ENCODE data around the gene RNF180. TPM values are rescaled to one million over a fixed set of nuclear protein-coding genes. Genes with fewer than 3 reads are reported as not detected.

RNF180 gene
- total and polyA plus RNA-seq, 2 donors (not counting 1 experiment from before 2014, with no cell fraction given): not detected

DNA sequence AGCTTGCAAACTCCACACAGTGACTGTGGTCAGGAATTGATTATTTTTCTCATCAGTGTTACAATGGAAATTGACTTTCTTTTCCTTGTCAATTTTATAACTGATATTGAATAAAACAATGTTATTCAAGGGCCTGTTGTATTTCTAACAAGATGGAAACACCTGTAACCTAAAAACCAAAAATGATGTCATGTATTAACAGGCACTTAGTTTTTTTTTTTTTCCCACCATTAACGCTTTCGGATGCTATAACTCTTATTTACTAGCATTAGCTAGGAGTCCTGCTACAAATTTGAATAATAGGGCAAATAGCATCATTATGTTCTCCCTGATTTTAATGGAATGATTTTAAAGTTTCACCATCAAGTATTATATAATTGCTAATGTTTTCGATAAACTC lies 30.3 kb downstream of the RNF180 start:
- Mint-ChIP-seq H3K27me3 (no peaks in the 10 kb centered on the region), H3K4me1 (no peaks in the 10 kb centered on the region), H3K27ac (no peak overlapping the region), H3K9me3 (ENCODE audit: insufficient read depth) (no peaks in the 10 kb centered on the region), H3K4me3 (no peak overlapping the region)
- intact Hi-C loops (cut with micrococcal nuclease): no loop called here
- DNase-seq: no peak
- Histone ChIP-seq H3K9ac (ENCODE audit: low read length) (no peak overlapping the region), H3K4me3 (ENCODE audit: control extremely low read depth in 1 of 5, extremely low read depth in 1 of 5, insufficient read depth in 1 of 5, low read depth in 2 of 5, low read length in 4 of 5) (no peak overlapping the region), H3K4me2 (replicated peaks; ENCODE audit: low read depth, low read length, poor library complexity, severe bottlenecking) (no peak overlapping the region), H3K79me2 (ENCODE audit: control insufficient read depth, insufficient read depth, low read length) (no peaks in the 10 kb centered on the region), H3K36me3 (replicated peaks in 1 of 2; ENCODE audit: control extremely low read depth in 1 of 2, control insufficient read depth in 1 of 2, extremely low read depth in 1 of 2, insufficient read depth in 2 of 2, low read length in 1 of 2) (no peaks in the 10 kb centered on the region), H2AFZ (ENCODE audit: insufficient read depth, low read depth, low read length, poor library complexity, severe bottlenecking) (no peak overlapping the region), H3K27ac (ENCODE audit: low read length in 2 of 2) (no peak overlapping the region), H3K27me3 (replicated peaks in 1 of 4; ENCODE audit: control extremely low read depth in 1 of 4, control insufficient read depth in 3 of 4, insufficient read depth in 4 of 4, low read length in 3 of 4) (no peaks in the 10 kb centered on the region), H3K4me1 (ENCODE audit: control insufficient read depth in 2 of 2, insufficient read depth in 2 of 2, low read length in 2 of 2) (no peaks in the 10 kb centered on the region), H3K9me3 (ENCODE audit: control extremely low read depth in 1 of 3, control insufficient read depth in 2 of 3, insufficient read depth in 1 of 3, low read length in 2 of 3) (peaks cover 0 to 3% (median 0%) of the 10 kb centered on the region in 3 donors), H4K20me1 (ENCODE audit: control insufficient read depth, insufficient read depth, low read length, poor library complexity, severe bottlenecking) (no peaks in the 10 kb centered on the region)
- no peak for TF ChIP-seq EZH2 (IDR thresholded peaks at IDR 0.05; ENCODE audit: borderline replicate concordance, insufficient read depth, low read depth, low read length, poor library complexity, severe bottlenecking)
- TF ChIP-seq, protein P1, sequence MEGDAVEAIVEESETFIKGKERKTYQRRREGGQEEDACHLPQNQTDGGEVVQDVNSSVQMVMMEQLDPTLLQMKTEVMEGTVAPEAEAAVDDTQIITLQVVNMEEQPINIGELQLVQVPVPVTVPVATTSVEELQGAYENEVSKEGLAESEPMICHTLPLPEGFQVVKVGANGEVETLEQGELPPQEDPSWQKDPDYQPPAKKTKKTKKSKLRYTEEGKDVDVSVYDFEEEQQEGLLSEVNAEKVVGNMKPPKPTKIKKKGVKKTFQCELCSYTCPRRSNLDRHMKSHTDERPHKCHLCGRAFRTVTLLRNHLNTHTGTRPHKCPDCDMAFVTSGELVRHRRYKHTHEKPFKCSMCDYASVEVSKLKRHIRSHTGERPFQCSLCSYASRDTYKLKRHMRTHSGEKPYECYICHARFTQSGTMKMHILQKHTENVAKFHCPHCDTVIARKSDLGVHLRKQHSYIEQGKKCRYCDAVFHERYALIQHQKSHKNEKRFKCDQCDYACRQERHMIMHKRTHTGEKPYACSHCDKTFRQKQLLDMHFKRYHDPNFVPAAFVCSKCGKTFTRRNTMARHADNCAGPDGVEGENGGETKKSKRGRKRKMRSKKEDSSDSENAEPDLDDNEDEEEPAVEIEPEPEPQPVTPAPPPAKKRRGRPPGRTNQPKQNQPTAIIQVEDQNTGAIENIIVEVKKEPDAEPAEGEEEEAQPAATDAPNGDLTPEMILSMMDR (IDR thresholded peaks at IDR 0.05): no peak
- no CpG with 5 or more reads among the region's 3 CpGs for WGBS (ENCODE audit: insufficient coverage)
- ChIA-PET POLR2A (no interaction called here), CTCF (no interaction called here)
- no peak for ATAC-seq (ENCODE audit: low read depth)

DNA sequence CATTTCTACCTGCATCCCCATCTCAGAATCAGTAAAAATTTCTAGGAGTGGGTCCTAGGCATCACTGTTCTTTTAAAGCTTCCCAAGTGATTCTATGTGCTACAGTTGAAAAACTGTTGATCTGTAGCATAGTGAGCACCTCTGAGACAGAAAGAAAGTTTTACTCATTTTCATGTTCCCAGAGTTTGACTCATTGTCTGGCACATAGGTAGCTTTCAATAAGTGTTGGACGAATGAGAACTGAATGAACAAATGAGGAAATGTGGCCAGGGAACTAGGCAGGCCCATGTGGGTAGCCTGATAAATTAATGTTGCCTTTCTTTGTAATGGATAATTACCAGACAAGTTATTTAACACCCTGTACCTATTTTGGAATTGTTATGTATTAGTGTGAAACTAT lies 33.8 kb downstream of the RNF180 start:
- no peaks in the 10 kb centered on the region for H3K27me3 ChIP-seq (replicated peaks in 1 of 4; ENCODE audit: control extremely low read depth in 1 of 4, control insufficient read depth in 3 of 4, insufficient read depth in 4 of 4, low read length in 3 of 4)
- Mint-ChIP-seq H3K27ac (no peak overlapping the region), H3K4me1 (no peaks in the 10 kb centered on the region), H3K27me3 (no peaks in the 10 kb centered on the region), H3K9me3 (ENCODE audit: insufficient read depth) (no peaks in the 10 kb centered on the region), H3K4me3 (no peak overlapping the region)
- ATAC-seq (ENCODE audit: low read depth): no peak
- H3K4me2 ChIP-seq (replicated peaks; ENCODE audit: low read depth, low read length, poor library complexity, severe bottlenecking): no peak overlapping the region
- no peaks in the 10 kb centered on the region for H3K4me1 ChIP-seq (ENCODE audit: control insufficient read depth in 2 of 2, insufficient read depth in 2 of 2, low read length in 2 of 2)
- no peak for DNase-seq
- no peaks in the 10 kb centered on the region for H3K9me3 ChIP-seq (ENCODE audit: control extremely low read depth in 1 of 3, control insufficient read depth in 2 of 3, insufficient read depth in 1 of 3, low read length in 2 of 3)
- CTCF ChIA-PET: no interaction called here
- intact Hi-C loops (cut with micrococcal nuclease): no loop called here
- H2AFZ ChIP-seq (ENCODE audit: insufficient read depth, low read depth, low read length, poor library complexity, severe bottlenecking): no peak overlapping the region
- WGBS (ENCODE audit: insufficient coverage): no CpG with 5 or more reads among the region's 1 CpG
- POLR2A ChIA-PET: no interaction called here
- H3K79me2 ChIP-seq (ENCODE audit: control insufficient read depth, insufficient read depth, low read length): no peaks in the 10 kb centered on the region
- no peak overlapping the region for H3K27ac ChIP-seq (ENCODE audit: low read length in 2 of 2)
- no peaks in the 10 kb centered on the region for H3K36me3 ChIP-seq (replicated peaks in 1 of 2; ENCODE audit: control extremely low read depth in 1 of 2, control insufficient read depth in 1 of 2, extremely low read depth in 1 of 2, insufficient read depth in 2 of 2, low read length in 1 of 2)
- no peak overlapping the region for H3K4me3 ChIP-seq (ENCODE audit: control extremely low read depth in 1 of 5, extremely low read depth in 1 of 5, insufficient read depth in 1 of 5, low read depth in 2 of 5, low read length in 4 of 5)
- TF ChIP-seq EZH2 (IDR thresholded peaks at IDR 0.05; ENCODE audit: borderline replicate concordance, insufficient read depth, low read depth, low read length, poor library complexity, severe bottlenecking): no peak
- TF ChIP-seq, protein P1 (IDR thresholded peaks at IDR 0.05): no peak
- no peaks in the 10 kb centered on the region for H4K20me1 ChIP-seq (ENCODE audit: control insufficient read depth, insufficient read depth, low read length, poor library complexity, severe bottlenecking)
- H3K9ac ChIP-seq (ENCODE audit: low read length): no peak overlapping the region
